CD14-positive monocyte (primary cell): Measurements from ENCODE around the gene CACNB1. TPM values are rescaled to one million over a fixed set of nuclear protein-coding genes. Genes with fewer than 3 reads are reported as not detected.
A peak's percentile ranks its signal among the peaks of the same experiment; 100 is the strongest.

Experiments
- DNase-seq, 3 donors: peaks; one replicate each; pipeline ENCODE4 v3.0.0-alpha.2; 2011 to 2022
- H2AFZ ChIP-seq: 2 replicates; pipeline ENCODE4 v1.6.0; 2012; ENCODE audit warnings: mild to moderate bottlenecking, low read depth, low read length, inconsistent platforms; ENCODE audit not compliant: insufficient read depth, poor library complexity, severe bottlenecking
- H3K27ac ChIP-seq, 2 donors: 1 replicate in 1 of 2; 2 replicates in 1 of 2; pipeline ENCODE4 v1.5.1; 2012 to 2013; ENCODE audit warnings: low read length in 2 of 2, control low read depth in 1 of 2, inconsistent platforms in 1 of 2, low read depth in 1 of 2, mild to moderate bottlenecking in 1 of 2
- H3K27me3 ChIP-seq, 2 donors: one replicate each; pipeline versions ENCODE4 v1.6.0 to v1.6.1; 2011 to 2013; ENCODE audit warnings: low read length in 2 of 2; ENCODE audit not compliant: control insufficient read depth in 2 of 2, insufficient read depth in 2 of 2
- H3K36me3 ChIP-seq, 2 donors: replicated peaks in 1 of 2; 1 replicate in 1 of 2; 2 replicates in 1 of 2; pipeline versions ENCODE4 v1.5.1 to v1.6.1; 2012 to 2013; ENCODE audit warnings: low read length in 2 of 2, control low read depth in 1 of 2, inconsistent platforms in 1 of 2, mild to moderate bottlenecking in 1 of 2; ENCODE audit not compliant: insufficient read depth in 2 of 2, control insufficient read depth in 1 of 2
- H3K4me1 ChIP-seq, 2 donors: 1 replicate in 1 of 2; 2 replicates in 1 of 2; pipeline versions ENCODE4 v1.5.1 to v1.6.1; 2012 to 2013; ENCODE audit warnings: low read length in 2 of 2, control low read depth in 1 of 2, inconsistent platforms in 1 of 2, mild to moderate bottlenecking in 1 of 2, moderate library complexity in 1 of 2; ENCODE audit not compliant: insufficient read depth in 2 of 2, control insufficient read depth in 1 of 2
- H3K4me2 ChIP-seq: replicated peaks from 2 replicates; pipeline ENCODE3; 2012; ENCODE audit warnings: low read length, moderate library complexity, mild to moderate bottlenecking; ENCODE audit not compliant: poor library complexity, severe bottlenecking; ENCODE audit errors: extremely low read depth
- H3K4me3 ChIP-seq, 3 experiments: fragments of 200-600 bp in 1 of 3; sonication (generic) in 1 of 3; replicated peaks in 1 of 3; 1 replicate in 2 of 3; 2 replicates in 1 of 3; pipeline ENCODE4 v1.5.1; 2011 to 2013; ENCODE audit warnings: low read length in 3 of 3, mild to moderate bottlenecking in 3 of 3, control low read depth in 2 of 3, low read depth in 2 of 3, inconsistent platforms in 1 of 3, moderate library complexity in 1 of 3
- H3K79me2 ChIP-seq: 2 replicates; pipeline ENCODE4 v1.6.0; 2012; ENCODE audit warnings: mild to moderate bottlenecking, control low read depth, inconsistent platforms, low read length, moderate library complexity; ENCODE audit not compliant: insufficient read depth
- H3K9ac ChIP-seq: 2 replicates; pipeline ENCODE4 v1.6.0; 2017; ENCODE audit warnings: low read length, mild to moderate bottlenecking; ENCODE audit not compliant: insufficient read depth, poor library complexity, severe bottlenecking
- H3K9me3 ChIP-seq, 2 donors: replicated peaks in 1 of 2; 1 replicate in 1 of 2; 2 replicates in 1 of 2; pipeline versions ENCODE4 v1.5.1 to v1.6.1; 2012 to 2013; ENCODE audit warnings: low read length in 2 of 2, control low read depth in 1 of 2; ENCODE audit not compliant: control insufficient read depth in 1 of 2, insufficient read depth in 1 of 2
- H4K20me1 ChIP-seq: 2 replicates; pipeline ENCODE4 v1.6.0; 2012; ENCODE audit warnings: mild to moderate bottlenecking, low read length, control low read depth, moderate library complexity; ENCODE audit not compliant: insufficient read depth
- H3K27ac Mint-ChIP-seq, 7 donors: one replicate each; pipeline ENCODE4 v1.8.0; 2020; ENCODE audit warnings: mild to moderate bottlenecking in 7 of 7, mixed read lengths in 7 of 7, moderate library complexity in 6 of 7, inconsistent platforms in 2 of 7
- H3K27me3 Mint-ChIP-seq, 3 donors: one replicate each; pipeline ENCODE4 v1.8.0; 2021 to 2022; ENCODE audit warnings: low read depth in 3 of 3, mild to moderate bottlenecking in 3 of 3, mixed read lengths in 3 of 3, moderate library complexity in 3 of 3, inconsistent platforms in 1 of 3
- H3K36me3 Mint-ChIP-seq, 2 donors: one replicate each; pipeline ENCODE4 v1.8.0; 2020; ENCODE audit warnings: mixed read lengths in 2 of 2, inconsistent platforms in 1 of 2, mild to moderate bottlenecking in 1 of 2
- H3K4me1 Mint-ChIP-seq: one replicate; pipeline ENCODE4 v1.8.0; 2020; ENCODE audit warnings: mild to moderate bottlenecking, mixed read lengths
- H3K4me3 Mint-ChIP-seq, 2 donors: one replicate each; pipeline ENCODE4 v1.8.0; 2020; ENCODE audit warnings: mild to moderate bottlenecking in 2 of 2, mixed read lengths in 2 of 2, moderate library complexity in 1 of 2
- H3K9me3 Mint-ChIP-seq, 7 donors: one replicate each; pipeline ENCODE4 v1.8.0; 2020 to 2022; ENCODE audit warnings: mixed read lengths in 7 of 7, mild to moderate bottlenecking in 6 of 7, moderate library complexity in 6 of 7, inconsistent platforms in 2 of 7
- CTCF ChIP-seq: fragments of 200-600 bp; IDR thresholded peaks from one replicate; pipeline ENCODE4 v1.8.0; 2022; ENCODE audit warnings: antibody characterized with exemption, mild to moderate bottlenecking
- WGBS: methylation state at CpG from one replicate; pipeline ENCODE4 v1.1.5; 2013; ENCODE audit warnings: missing lambda C conversion rate; ENCODE audit not compliant: insufficient coverage; 5-methylcytosine and 5-hydroxymethylcytosine counted together
- intact Hi-C, 2 donors: fragments of 100-400 bp; cut with micrococcal nuclease; formaldehyde crosslinking; loops; one replicate each; pipeline versions ENCODE4 v1.15.0 to v1.15.1; 2023
- polyA plus RNA-seq, 3 donors: library from polyadenylated mRNA; depleted of rRNA in 1 of 3; unstranded in 2 of 3; stranded (reverse) in 1 of 3; fragments of 300-500 nt in 2 of 3; fragments of >200 nt in 1 of 3; fragmentation: Illumina TruSeq in 2 of 3; gene quantifications; 1 replicate in 2 of 3; 2 replicates in 1 of 3; pipeline ENCODE4 v1.2.3, GENCODE V29; 2012 to 2021

CACNB1 gene
- polyA plus RNA-seq, 3 donors = 0.13 to 22.1 (median 0.31) TPM

GRCh38 chr17:39155654-39156053 lies 41.8 kb downstream of the CACNB1 start:
- H3K4me2 ChIP-seq = no peak overlapping the region
- peaks cover 3 to 6% of the 10 kb centered on the region in 2 donors for H3K36me3 Mint-ChIP-seq
- H3K27me3 Mint-ChIP-seq = peaks cover 22 to 26% (median 25%) of the 10 kb centered on the region in 3 donors
- no peak overlapping the region for H3K27ac ChIP-seq
- peak overlapping the region in 1 of 7 donors; percentile 28 for H3K27ac Mint-ChIP-seq
- H3K4me3 Mint-ChIP-seq = no peak overlapping the region
- no peak for TF ChIP-seq CTCF
- H3K4me3 ChIP-seq = no peak overlapping the region
- no CpG with 5 or more reads among the region's 2 CpGs for WGBS
- intact Hi-C loops = loop anchor here in 1 of 2 donors (10.0 kb wide), 1 partner anchor 281 kb away; the partner anchor contains the start of gene LASP1
- H3K27me3 ChIP-seq = peaks cover 14 to 16% of the 10 kb centered on the region in 2 donors
- no peaks in the 10 kb centered on the region for H3K36me3 ChIP-seq
- no peaks in the 10 kb centered on the region for H4K20me1 ChIP-seq
- no peak for DNase-seq
- peaks cover 0 to 13% (median 3%) of the 10 kb centered on the region in 7 donors for H3K9me3 Mint-ChIP-seq
- no peak overlapping the region for H2AFZ ChIP-seq
- H3K4me1 Mint-ChIP-seq = peaks cover 40% of the 10 kb centered on the region
- no peaks in the 10 kb centered on the region for H3K79me2 ChIP-seq
- peaks cover 37 to 49% of the 10 kb centered on the region in 2 donors for H3K4me1 ChIP-seq
- H3K9ac ChIP-seq = no peak overlapping the region
- H3K9me3 ChIP-seq = peaks cover 0 to 3% of the 10 kb centered on the region in 2 donors

DNA sequence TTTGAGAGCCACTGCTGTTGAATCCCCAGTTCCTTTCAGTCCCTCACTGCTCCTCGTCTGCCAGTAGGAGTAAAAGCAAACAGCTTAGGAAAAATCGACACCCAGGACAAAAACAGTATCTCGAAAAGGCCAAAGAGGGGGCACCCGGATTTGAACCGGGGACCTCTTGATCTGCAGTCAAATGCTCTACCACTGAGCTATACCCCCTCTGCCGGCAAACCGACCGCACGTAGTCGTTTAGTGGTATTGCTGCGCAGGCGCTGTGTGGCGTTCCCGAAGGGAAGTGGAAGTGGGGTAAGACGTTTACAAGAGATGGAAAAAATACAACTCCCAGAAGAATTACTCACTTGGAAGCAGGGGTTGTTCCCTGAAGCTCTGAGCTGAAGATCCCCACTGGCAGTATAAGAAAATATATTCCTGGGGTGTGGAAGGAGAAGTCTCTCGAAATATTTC lies 43.8 kb downstream of the CACNB1 start:
- H3K4me3 ChIP-seq = peak overlapping the region; percentile 55 to 100 (median 82)
- peaks cover 39% of the 10 kb centered on the region for H3K4me1 Mint-ChIP-seq
- no peaks in the 10 kb centered on the region for H4K20me1 ChIP-seq
- DNase-seq = peak; percentile 91 to 93 (median 91)
- H3K79me2 ChIP-seq = no peaks in the 10 kb centered on the region
- H3K27ac ChIP-seq = peak overlapping the region; percentile 65 to 75
- H3K9me3 Mint-ChIP-seq = peaks cover 0 to 17% (median 9%) of the 10 kb centered on the region in 7 donors
- 0% methylated on average over 5 of the region's 16 CpGs for WGBS
- TF ChIP-seq CTCF = no peak
- peaks cover 3 to 11% of the 10 kb centered on the region in 2 donors for H3K36me3 Mint-ChIP-seq
- H3K9ac ChIP-seq = peak overlapping the region; percentile 63
- H3K27me3 ChIP-seq = peaks cover 23 to 36% of the 10 kb centered on the region in 2 donors
- H3K36me3 ChIP-seq = no peaks in the 10 kb centered on the region
- H3K9me3 ChIP-seq = peaks cover 0 to 7% of the 10 kb centered on the region in 2 donors
- H3K27ac Mint-ChIP-seq = peak overlapping the region; percentile 79 to 96 (median 94)
- peak overlapping the region; percentile 99 to 100 for H3K4me3 Mint-ChIP-seq
- H2AFZ ChIP-seq = peak overlapping the region; percentile 90
- intact Hi-C loops = loop anchor here (5.0 to 10.0 kb wide), 3 partner anchors 171 to 279 kb away; partner anchors contain the start of genes FBXO47 (in 1 of the 2) and LASP1 (in 1 of the 2)
- H3K4me1 ChIP-seq = peaks cover 32 to 44% of the 10 kb centered on the region in 2 donors
- H3K4me2 ChIP-seq = peak overlapping the region; percentile 85
- peaks cover 39 to 43% (median 41%) of the 10 kb centered on the region in 3 donors for H3K27me3 Mint-ChIP-seq
